H1 (cell line): ENCODE data around the gene H2AZ2. TPM values are rescaled to one million over a fixed set of nuclear protein-coding genes. Genes with fewer than 3 reads are reported as not detected.

Experiments used
- CREB1 ChIP-seq: IDR thresholded peaks from 2 replicates; pipeline ENCODE4 v1.6.1; 2012; ENCODE audit warnings: inconsistent platforms
- EZH2 ChIP-seq: fragments of 200-600 bp; sonication (generic); IDR thresholded peaks from 2 replicates; pipeline ENCODE4 v1.7.1; 2012; ENCODE audit warnings: low read depth, mild to moderate bottlenecking, moderate library complexity, low read length, inconsistent platforms; ENCODE audit not compliant: severe bottlenecking
- GABPA ChIP-seq: IDR thresholded peaks from 2 replicates; pipeline ENCODE4 v1.6.1; 2011; ENCODE audit warnings: mild to moderate bottlenecking, low read length, moderate library complexity, borderline replicate concordance; ENCODE audit not compliant: insufficient read depth
- PHF8 ChIP-seq: fragments of 200-600 bp; sonication (generic); conservative IDR thresholded peaks from 2 replicates; pipeline ENCODE4 v1.7.1; 2012; ENCODE audit warnings: low read depth, mild to moderate bottlenecking, inconsistent platforms, low read length, moderate library complexity
- POU5F1 ChIP-seq: IDR thresholded peaks from 2 replicates; pipeline ENCODE4 v1.6.1; 2011; ENCODE audit warnings: low read depth, mild to moderate bottlenecking, low read length, moderate library complexity
- RNF2 ChIP-seq: fragments of 200-900, 300-1000 bp; sonication (generic); IDR thresholded peaks from 2 replicates; pipeline ENCODE4 v1.7.1; 2016; ENCODE audit warnings: borderline replicate concordance, low read depth, mild to moderate bottlenecking, antibody characterized with exemption, low read length; ENCODE audit not compliant: poor library complexity, severe bottlenecking; ENCODE audit errors: missing control alignments
- polyA plus RNA-seq, 7 experiments: library from polyadenylated mRNA; depleted of rRNA in 3 of 7; stranded (reverse) in 5 of 7; unstranded in 2 of 7; fragments of >200 nt in 5 of 7; fragments of 200-250 nt in 2 of 7; gene quantifications; 1 replicate in 5 of 7; 2 replicates in 1 of 7; 4 replicates in 1 of 7; pipeline versions ENCODE4 v1.2.1 to v1.2.3, GENCODE V29; 2011 to 2013; ENCODE audit warnings: missing spikeins in 2 of 7, mixed read lengths in 2 of 7
- total RNA-seq: library from RNA; stranded (reverse); fragmentation: NEBNext Ultra II Directional; extraction: Animal tissue kit (Norgen Biotek cat#: 25700); gene quantifications from 2 replicates; pipeline ENCODE4 v1.2.1, GENCODE V29; 2021
- TF ChIP-seq, protein P1 (sequence below): fragments of 300-600 bp; sonication (generic); IDR thresholded peaks from 2 replicates; pipeline ENCODE4 v1.7.1; 2012; ENCODE audit warnings: low read length, moderate library complexity, mild to moderate bottlenecking, inconsistent platforms; ENCODE audit not compliant: insufficient replicate concordance
- TF ChIP-seq, protein P2 (sequence below): IDR thresholded peaks from 2 replicates; pipeline ENCODE4 v1.6.1; 2011; ENCODE audit warnings: low read depth, mild to moderate bottlenecking, low read length; ENCODE audit not compliant: insufficient read depth

H2AZ2 gene
- total and polyA plus RNA-seq, 2 of the 8 experiments (the other 6 are each of a cell fraction or from before 2014, with no cell fraction given): 168 to 187 TPM

GRCh38 chr7:44797329-44798258 is 50.3 kb downstream of the H2AZ2 start (continued):
- TF ChIP-seq GABPA (no peak), CREB1 (peak; percentile 70), PHF8 (no peak), POU5F1 (no peak), EZH2 (no peak), RNF2 (no peak)
- TF ChIP-seq, protein P1, sequence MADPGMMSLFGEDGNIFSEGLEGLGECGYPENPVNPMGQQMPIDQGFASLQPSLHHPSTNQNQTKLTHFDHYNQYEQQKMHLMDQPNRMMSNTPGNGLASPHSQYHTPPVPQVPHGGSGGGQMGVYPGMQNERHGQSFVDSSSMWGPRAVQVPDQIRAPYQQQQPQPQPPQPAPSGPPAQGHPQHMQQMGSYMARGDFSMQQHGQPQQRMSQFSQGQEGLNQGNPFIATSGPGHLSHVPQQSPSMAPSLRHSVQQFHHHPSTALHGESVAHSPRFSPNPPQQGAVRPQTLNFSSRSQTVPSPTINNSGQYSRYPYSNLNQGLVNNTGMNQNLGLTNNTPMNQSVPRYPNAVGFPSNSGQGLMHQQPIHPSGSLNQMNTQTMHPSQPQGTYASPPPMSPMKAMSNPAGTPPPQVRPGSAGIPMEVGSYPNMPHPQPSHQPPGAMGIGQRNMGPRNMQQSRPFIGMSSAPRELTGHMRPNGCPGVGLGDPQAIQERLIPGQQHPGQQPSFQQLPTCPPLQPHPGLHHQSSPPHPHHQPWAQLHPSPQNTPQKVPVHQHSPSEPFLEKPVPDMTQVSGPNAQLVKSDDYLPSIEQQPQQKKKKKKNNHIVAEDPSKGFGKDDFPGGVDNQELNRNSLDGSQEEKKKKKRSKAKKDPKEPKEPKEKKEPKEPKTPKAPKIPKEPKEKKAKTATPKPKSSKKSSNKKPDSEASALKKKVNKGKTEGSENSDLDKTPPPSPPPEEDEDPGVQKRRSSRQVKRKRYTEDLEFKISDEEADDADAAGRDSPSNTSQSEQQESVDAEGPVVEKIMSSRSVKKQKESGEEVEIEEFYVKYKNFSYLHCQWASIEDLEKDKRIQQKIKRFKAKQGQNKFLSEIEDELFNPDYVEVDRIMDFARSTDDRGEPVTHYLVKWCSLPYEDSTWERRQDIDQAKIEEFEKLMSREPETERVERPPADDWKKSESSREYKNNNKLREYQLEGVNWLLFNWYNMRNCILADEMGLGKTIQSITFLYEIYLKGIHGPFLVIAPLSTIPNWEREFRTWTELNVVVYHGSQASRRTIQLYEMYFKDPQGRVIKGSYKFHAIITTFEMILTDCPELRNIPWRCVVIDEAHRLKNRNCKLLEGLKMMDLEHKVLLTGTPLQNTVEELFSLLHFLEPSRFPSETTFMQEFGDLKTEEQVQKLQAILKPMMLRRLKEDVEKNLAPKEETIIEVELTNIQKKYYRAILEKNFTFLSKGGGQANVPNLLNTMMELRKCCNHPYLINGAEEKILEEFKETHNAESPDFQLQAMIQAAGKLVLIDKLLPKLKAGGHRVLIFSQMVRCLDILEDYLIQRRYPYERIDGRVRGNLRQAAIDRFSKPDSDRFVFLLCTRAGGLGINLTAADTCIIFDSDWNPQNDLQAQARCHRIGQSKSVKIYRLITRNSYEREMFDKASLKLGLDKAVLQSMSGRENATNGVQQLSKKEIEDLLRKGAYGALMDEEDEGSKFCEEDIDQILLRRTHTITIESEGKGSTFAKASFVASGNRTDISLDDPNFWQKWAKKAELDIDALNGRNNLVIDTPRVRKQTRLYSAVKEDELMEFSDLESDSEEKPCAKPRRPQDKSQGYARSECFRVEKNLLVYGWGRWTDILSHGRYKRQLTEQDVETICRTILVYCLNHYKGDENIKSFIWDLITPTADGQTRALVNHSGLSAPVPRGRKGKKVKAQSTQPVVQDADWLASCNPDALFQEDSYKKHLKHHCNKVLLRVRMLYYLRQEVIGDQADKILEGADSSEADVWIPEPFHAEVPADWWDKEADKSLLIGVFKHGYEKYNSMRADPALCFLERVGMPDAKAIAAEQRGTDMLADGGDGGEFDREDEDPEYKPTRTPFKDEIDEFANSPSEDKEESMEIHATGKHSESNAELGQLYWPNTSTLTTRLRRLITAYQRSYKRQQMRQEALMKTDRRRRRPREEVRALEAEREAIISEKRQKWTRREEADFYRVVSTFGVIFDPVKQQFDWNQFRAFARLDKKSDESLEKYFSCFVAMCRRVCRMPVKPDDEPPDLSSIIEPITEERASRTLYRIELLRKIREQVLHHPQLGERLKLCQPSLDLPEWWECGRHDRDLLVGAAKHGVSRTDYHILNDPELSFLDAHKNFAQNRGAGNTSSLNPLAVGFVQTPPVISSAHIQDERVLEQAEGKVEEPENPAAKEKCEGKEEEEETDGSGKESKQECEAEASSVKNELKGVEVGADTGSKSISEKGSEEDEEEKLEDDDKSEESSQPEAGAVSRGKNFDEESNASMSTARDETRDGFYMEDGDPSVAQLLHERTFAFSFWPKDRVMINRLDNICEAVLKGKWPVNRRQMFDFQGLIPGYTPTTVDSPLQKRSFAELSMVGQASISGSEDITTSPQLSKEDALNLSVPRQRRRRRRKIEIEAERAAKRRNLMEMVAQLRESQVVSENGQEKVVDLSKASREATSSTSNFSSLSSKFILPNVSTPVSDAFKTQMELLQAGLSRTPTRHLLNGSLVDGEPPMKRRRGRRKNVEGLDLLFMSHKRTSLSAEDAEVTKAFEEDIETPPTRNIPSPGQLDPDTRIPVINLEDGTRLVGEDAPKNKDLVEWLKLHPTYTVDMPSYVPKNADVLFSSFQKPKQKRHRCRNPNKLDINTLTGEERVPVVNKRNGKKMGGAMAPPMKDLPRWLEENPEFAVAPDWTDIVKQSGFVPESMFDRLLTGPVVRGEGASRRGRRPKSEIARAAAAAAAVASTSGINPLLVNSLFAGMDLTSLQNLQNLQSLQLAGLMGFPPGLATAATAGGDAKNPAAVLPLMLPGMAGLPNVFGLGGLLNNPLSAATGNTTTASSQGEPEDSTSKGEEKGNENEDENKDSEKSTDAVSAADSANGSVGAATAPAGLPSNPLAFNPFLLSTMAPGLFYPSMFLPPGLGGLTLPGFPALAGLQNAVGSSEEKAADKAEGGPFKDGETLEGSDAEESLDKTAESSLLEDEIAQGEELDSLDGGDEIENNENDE: peak; percentile 53
- TF ChIP-seq, protein P2, sequence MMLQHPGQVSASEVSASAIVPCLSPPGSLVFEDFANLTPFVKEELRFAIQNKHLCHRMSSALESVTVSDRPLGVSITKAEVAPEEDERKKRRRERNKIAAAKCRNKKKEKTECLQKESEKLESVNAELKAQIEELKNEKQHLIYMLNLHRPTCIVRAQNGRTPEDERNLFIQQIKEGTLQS: no peak
